Measurements from ENCODE around the gene MTFMT. TPM values are rescaled to one million over a fixed set of nuclear protein-coding genes. Genes with fewer than 3 reads are reported as not detected.
A peak's percentile ranks its signal among the peaks of the same experiment; 100 is the strongest.

Gene MTFMT
- total and polyA plus RNA-seq, 2 of the 13 experiments (the other 11 are each of a cell fraction or from before 2014, with no cell fraction given): 9.9 to 23.2 TPM

DNA sequence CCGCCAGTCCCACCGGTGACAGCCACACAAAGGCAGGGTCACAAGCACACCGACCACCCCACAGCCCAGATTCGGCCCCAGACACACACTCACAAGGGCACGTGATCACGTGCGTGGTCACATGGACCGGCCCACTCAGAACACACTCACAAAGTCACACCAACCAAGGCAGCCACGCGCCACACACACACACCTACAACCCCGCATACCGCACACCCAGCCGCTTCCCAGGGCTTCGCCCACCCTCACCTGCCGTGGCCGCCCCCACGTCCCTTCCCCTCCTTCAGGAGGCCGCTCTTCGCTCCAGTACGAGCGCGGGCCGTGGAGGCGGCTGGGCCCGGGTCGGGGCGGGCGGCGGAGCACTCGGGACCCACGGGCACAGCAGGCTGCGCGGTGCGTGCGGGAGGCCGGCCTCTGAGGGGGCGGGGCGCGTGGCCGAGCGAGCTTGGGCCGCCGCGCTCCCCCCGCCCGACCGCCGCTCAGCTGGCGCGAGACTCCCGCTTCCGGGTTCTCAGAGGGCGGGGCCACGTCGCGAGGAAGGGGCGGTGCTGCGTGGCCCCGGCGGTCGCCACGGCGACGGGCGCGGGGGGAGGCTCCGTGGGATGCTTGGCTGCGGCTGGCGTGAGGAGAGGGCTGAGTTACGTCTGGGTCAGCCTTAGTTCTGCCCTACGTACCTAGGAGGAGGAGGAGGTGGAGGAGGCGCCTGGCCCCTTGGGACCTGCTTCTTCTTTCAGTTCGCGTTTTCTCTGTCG is 39.8 kb downstream of the MTFMT start, which contains the start of gene SPG21 (continued):
- TF ChIP-seq KMT2B (CRISPR knock-in tag; IDR thresholded peaks at IDR 0.05): peak; percentile 7; the same call in 1 of the 2 replicates
- TF ChIP-seq PCBP1 (IDR thresholded peaks at IDR 0.05; ENCODE audit: borderline replicate concordance, low read depth, low read length): no peak
- TF ChIP-seq PTBP1 (IDR thresholded peaks at IDR 0.05; ENCODE audit: low read depth, low read length, poor library complexity, severe bottlenecking): peak; percentile 43
- TF ChIP-seq POLR2AphosphoS2 (IDR thresholded peaks at IDR 0.05; ENCODE audit: low read depth, low read length): no peak
- no peak for TF ChIP-seq ZBTB21 (CRISPR knock-in tag; IDR thresholded peaks at IDR 0.05)
- TF ChIP-seq GATA4 (IDR thresholded peaks at IDR 0.05; ENCODE audit: borderline replicate concordance, low read depth): no peak
- no peak for TF ChIP-seq ESRRA (CRISPR knock-in tag; IDR thresholded peaks at IDR 0.05; ENCODE audit: low read depth)
- TF ChIP-seq, protein P1, sequence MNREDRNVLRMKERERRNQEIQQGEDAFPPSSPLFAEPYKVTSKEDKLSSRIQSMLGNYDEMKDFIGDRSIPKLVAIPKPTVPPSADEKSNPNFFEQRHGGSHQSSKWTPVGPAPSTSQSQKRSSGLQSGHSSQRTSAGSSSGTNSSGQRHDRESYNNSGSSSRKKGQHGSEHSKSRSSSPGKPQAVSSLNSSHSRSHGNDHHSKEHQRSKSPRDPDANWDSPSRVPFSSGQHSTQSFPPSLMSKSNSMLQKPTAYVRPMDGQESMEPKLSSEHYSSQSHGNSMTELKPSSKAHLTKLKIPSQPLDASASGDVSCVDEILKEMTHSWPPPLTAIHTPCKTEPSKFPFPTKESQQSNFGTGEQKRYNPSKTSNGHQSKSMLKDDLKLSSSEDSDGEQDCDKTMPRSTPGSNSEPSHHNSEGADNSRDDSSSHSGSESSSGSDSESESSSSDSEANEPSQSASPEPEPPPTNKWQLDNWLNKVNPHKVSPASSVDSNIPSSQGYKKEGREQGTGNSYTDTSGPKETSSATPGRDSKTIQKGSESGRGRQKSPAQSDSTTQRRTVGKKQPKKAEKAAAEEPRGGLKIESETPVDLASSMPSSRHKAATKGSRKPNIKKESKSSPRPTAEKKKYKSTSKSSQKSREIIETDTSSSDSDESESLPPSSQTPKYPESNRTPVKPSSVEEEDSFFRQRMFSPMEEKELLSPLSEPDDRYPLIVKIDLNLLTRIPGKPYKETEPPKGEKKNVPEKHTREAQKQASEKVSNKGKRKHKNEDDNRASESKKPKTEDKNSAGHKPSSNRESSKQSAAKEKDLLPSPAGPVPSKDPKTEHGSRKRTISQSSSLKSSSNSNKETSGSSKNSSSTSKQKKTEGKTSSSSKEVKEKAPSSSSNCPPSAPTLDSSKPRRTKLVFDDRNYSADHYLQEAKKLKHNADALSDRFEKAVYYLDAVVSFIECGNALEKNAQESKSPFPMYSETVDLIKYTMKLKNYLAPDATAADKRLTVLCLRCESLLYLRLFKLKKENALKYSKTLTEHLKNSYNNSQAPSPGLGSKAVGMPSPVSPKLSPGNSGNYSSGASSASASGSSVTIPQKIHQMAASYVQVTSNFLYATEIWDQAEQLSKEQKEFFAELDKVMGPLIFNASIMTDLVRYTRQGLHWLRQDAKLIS (CRISPR knock-in tag; IDR thresholded peaks at IDR 0.05): no peak
- no peak for TF ChIP-seq NFYB (CRISPR knock-in tag; IDR thresholded peaks at IDR 0.05)
- TF ChIP-seq ZNF816 (CRISPR knock-in tag; IDR thresholded peaks at IDR 0.05; ENCODE audit: borderline replicate concordance): no peak
- TF ChIP-seq BORCS8-MEF2B (CRISPR knock-in tag; IDR thresholded peaks at IDR 0.05): 0 out of 2 replicates have a peak, but pooled peaks have one; percentile 51
- no peak; the same call in 1 of the 2 replicates for TF ChIP-seq ZNF788 (CRISPR knock-in tag; IDR thresholded peaks at IDR 0.05; ENCODE audit: borderline replicate concordance)
- TF ChIP-seq, protein P2, sequence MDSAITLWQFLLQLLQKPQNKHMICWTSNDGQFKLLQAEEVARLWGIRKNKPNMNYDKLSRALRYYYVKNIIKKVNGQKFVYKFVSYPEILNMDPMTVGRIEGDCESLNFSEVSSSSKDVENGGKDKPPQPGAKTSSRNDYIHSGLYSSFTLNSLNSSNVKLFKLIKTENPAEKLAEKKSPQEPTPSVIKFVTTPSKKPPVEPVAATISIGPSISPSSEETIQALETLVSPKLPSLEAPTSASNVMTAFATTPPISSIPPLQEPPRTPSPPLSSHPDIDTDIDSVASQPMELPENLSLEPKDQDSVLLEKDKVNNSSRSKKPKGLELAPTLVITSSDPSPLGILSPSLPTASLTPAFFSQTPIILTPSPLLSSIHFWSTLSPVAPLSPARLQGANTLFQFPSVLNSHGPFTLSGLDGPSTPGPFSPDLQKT (CRISPR knock-in tag; IDR thresholded peaks at IDR 0.05; ENCODE audit: borderline replicate concordance): no peak
- TF ChIP-seq ZNF75D (CRISPR knock-in tag; IDR thresholded peaks at IDR 0.05; ENCODE audit: borderline replicate concordance): no peak
- TF ChIP-seq ZNF737 (CRISPR knock-in tag; IDR thresholded peaks at IDR 0.05; ENCODE audit: borderline replicate concordance): no peak
- TF ChIP-seq, protein P3, sequence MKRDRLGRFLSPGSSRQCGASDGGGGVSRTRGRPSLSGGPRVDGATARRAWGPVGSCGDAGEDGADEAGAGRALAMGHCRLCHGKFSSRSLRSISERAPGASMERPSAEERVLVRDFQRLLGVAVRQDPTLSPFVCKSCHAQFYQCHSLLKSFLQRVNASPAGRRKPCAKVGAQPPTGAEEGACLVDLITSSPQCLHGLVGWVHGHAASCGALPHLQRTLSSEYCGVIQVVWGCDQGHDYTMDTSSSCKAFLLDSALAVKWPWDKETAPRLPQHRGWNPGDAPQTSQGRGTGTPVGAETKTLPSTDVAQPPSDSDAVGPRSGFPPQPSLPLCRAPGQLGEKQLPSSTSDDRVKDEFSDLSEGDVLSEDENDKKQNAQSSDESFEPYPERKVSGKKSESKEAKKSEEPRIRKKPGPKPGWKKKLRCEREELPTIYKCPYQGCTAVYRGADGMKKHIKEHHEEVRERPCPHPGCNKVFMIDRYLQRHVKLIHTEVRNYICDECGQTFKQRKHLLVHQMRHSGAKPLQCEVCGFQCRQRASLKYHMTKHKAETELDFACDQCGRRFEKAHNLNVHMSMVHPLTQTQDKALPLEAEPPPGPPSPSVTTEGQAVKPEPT (CRISPR knock-in tag; IDR thresholded peaks at IDR 0.05; ENCODE audit: low read depth): no peak
- no peak for TF ChIP-seq NCOR1 (IDR thresholded peaks at IDR 0.05; ENCODE audit: borderline replicate concordance, low read length)
- TF ChIP-seq NR2C2 (CRISPR knock-in tag; IDR thresholded peaks at IDR 0.05; ENCODE audit: borderline replicate concordance): no peak; the same call in none of the 2 replicates
- TF ChIP-seq, protein P4, sequence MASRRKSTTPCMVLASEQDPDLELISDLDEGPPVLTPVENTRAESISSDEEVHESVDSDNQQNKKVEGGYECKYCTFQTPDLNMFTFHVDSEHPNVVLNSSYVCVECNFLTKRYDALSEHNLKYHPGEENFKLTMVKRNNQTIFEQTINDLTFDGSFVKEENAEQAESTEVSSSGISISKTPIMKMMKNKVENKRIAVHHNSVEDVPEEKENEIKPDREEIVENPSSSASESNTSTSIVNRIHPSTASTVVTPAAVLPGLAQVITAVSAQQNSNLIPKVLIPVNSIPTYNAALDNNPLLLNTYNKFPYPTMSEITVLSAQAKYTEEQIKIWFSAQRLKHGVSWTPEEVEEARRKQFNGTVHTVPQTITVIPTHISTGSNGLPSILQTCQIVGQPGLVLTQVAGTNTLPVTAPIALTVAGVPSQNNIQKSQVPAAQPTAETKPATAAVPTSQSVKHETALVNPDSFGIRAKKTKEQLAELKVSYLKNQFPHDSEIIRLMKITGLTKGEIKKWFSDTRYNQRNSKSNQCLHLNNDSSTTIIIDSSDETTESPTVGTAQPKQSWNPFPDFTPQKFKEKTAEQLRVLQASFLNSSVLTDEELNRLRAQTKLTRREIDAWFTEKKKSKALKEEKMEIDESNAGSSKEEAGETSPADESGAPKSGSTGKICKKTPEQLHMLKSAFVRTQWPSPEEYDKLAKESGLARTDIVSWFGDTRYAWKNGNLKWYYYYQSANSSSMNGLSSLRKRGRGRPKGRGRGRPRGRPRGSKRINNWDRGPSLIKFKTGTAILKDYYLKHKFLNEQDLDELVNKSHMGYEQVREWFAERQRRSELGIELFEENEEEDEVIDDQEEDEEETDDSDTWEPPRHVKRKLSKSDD (CRISPR knock-in tag; IDR thresholded peaks at IDR 0.05; ENCODE audit: low read depth): no peak
- TF ChIP-seq ZNF7 (CRISPR knock-in tag; IDR thresholded peaks at IDR 0.05): no peak
